Neural crest cell (in vitro differentiated cells): ENCODE results near the gene TRUB1. TPM values are rescaled to one million over a fixed set of nuclear protein-coding genes. Genes with fewer than 3 reads are reported as not detected.

ENCODE experiments used
- DNase-seq: peaks from one replicate; pipeline ENCODE4 v3.0.0; 2021; ENCODE audit warnings: low read depth, mixed read lengths, low spot score
- H3K27ac Mint-ChIP-seq: one replicate; pipeline ENCODE4 v1.8.0; 2021; ENCODE audit warnings: mild to moderate bottlenecking, mixed read lengths; ENCODE audit not compliant: unreplicated experiment
- H3K27me3 Mint-ChIP-seq: 2 replicates; pipeline ENCODE4 v1.8.0; 2021; ENCODE audit warnings: low read depth, mild to moderate bottlenecking, mixed read lengths
- H3K36me3 Mint-ChIP-seq: 2 replicates; pipeline ENCODE4 v1.8.0; 2021; ENCODE audit warnings: low read depth, mild to moderate bottlenecking, mixed read lengths
- H3K4me1 Mint-ChIP-seq: 2 replicates; pipeline ENCODE4 v1.8.0; 2021; ENCODE audit warnings: mixed read lengths
- H3K4me3 Mint-ChIP-seq: one replicate; pipeline ENCODE4 v1.8.0; 2021; ENCODE audit warnings: mild to moderate bottlenecking, mixed read lengths
- H3K9me3 Mint-ChIP-seq: 2 replicates; pipeline ENCODE4 v1.8.0; 2021; ENCODE audit warnings: mixed read lengths
- total RNA-seq: library from RNA; stranded (reverse); gene quantifications from 2 replicates; pipeline ENCODE4 v1.2.1, GENCODE V29; 2021
- TF ChIP-seq, protein P1 (sequence below): fragments of 200-600 bp; sonication (generic); conservative IDR thresholded peaks from 2 replicates; pipeline ENCODE4 v1.5.0; 2021; ENCODE audit warnings: antibody characterized with exemption, mild to moderate bottlenecking

Gene TRUB1
- total RNA-seq, 1 donor from 2014 or later = 17.5 TPM

DNA sequence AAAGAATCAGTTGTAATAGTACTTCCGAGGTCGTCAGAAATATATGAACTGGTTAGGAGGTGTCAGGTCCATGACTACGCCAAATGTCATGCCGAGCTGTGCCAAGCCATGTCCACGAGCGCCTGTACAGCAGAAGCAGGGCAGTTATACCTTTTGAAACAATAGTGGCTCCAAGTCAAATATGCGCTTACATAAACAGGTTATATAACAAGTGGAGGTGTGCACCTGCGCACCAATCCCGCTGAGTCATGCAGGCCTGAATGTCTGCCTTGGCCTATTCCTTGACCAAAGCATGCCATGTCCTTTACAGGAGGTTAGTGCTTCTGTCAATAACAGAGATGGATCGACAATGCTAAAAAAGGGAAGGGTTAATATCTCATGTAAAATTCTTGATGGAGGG is 21.3 kb upstream of the TRUB1 start:
- Mint-ChIP-seq H3K36me3 (no peaks in the 10 kb centered on the region), H3K27me3 (no peaks in the 10 kb centered on the region), H3K27ac (no peak overlapping the region), H3K4me1 (peaks cover 9% of the 10 kb centered on the region), H3K4me3 (no peak overlapping the region), H3K9me3 (no peaks in the 10 kb centered on the region)
- TF ChIP-seq, protein P1, sequence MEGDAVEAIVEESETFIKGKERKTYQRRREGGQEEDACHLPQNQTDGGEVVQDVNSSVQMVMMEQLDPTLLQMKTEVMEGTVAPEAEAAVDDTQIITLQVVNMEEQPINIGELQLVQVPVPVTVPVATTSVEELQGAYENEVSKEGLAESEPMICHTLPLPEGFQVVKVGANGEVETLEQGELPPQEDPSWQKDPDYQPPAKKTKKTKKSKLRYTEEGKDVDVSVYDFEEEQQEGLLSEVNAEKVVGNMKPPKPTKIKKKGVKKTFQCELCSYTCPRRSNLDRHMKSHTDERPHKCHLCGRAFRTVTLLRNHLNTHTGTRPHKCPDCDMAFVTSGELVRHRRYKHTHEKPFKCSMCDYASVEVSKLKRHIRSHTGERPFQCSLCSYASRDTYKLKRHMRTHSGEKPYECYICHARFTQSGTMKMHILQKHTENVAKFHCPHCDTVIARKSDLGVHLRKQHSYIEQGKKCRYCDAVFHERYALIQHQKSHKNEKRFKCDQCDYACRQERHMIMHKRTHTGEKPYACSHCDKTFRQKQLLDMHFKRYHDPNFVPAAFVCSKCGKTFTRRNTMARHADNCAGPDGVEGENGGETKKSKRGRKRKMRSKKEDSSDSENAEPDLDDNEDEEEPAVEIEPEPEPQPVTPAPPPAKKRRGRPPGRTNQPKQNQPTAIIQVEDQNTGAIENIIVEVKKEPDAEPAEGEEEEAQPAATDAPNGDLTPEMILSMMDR = no peak
- no peak for DNase-seq

DNA sequence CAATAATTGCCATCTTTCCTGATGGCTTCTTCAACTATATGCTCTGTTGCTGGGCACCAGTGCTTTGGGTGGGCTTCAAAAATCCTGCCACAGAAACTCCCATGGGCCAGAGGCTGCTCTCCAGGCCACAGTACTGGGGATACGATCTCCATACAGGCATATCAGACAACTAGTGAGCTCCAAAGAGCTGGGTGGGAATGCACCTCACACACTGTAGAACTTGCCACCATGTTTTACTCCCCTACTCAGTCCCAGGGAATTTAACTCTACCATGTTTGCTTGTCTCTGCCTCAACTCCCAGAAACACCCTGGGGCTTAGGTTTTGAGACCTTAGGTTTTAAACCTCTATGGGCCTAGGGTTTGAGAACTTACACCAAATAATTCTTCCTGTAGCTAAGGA is 20.5 kb upstream of the TRUB1 start:
- no peak overlapping the region for H3K4me3 Mint-ChIP-seq
- H3K36me3 Mint-ChIP-seq = no peaks in the 10 kb centered on the region
- TF ChIP-seq, protein P1 = no peak
- no peak for DNase-seq
- H3K27ac Mint-ChIP-seq = no peak overlapping the region
- H3K9me3 Mint-ChIP-seq = no peaks in the 10 kb centered on the region
- H3K27me3 Mint-ChIP-seq = no peaks in the 10 kb centered on the region
- peaks cover under 1% of the 10 kb centered on the region for H3K4me1 Mint-ChIP-seq

DNA sequence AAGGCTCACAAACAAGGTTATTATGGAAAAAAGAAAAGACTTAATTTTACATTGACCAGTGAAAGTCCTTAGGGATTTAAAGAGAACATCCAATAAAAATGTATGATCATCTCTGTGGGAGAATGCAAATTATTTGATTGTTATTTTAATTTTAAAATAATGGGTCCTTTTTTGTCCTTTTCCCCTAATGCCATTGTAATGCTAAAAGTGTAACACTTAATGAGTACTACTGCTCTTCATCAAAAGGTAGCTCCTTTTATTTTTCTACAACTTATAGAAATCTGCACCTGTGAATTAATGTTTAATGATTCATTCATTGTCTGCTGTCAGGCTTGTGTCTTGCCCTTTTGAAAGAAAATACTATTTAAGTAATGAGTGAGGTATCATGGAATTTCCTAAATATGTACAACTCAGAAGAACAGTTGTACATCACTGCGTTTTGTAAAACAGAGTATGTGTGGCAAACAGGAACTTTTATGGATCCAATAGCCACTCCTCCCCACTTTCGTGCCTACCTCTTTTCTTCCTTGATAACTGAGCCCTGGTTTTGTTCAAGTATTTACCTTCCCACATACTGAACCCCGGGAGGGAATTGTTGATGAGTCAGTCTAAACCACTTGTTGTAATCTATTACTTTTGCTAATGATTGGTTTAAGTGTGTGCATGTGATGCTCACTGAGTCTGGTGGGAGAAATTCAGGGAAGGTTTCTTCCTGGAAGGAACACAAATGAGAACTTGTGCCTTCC is 19.9 kb upstream of the TRUB1 start:
- Mint-ChIP-seq H3K9me3 (no peaks in the 10 kb centered on the region), H3K27ac (no peak overlapping the region), H3K4me3 (no peak overlapping the region), H3K36me3 (no peaks in the 10 kb centered on the region), H3K4me1 (no peaks in the 10 kb centered on the region), H3K27me3 (no peaks in the 10 kb centered on the region)
- TF ChIP-seq, protein P1 = no peak
- DNase-seq = no peak

DNA sequence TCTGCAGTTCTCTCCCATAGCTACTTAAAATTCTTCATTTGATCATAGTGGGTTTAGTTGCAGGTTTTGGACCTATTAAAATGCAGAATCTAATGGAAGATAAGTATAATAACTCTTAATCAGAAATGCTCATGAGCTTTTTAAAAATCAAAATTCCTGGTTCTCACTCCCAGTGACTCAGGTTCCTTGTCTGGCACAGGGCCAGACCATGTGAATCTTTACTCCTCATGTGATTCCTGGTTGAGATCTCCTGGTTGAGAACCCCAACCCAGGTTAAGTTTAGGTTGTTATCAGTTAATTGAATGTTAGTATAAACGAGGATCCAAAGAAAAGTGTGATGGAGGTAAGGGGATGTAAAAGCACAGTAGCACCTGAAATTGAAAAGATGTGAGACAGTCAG is 17.5 kb upstream of the TRUB1 start:
- peaks cover 2% of the 10 kb centered on the region for H3K4me1 Mint-ChIP-seq
- no peak overlapping the region for H3K4me3 Mint-ChIP-seq
- H3K27ac Mint-ChIP-seq = no peak overlapping the region
- TF ChIP-seq, protein P1 = no peak
- peaks cover 2% of the 10 kb centered on the region for H3K36me3 Mint-ChIP-seq
- no peaks in the 10 kb centered on the region for H3K27me3 Mint-ChIP-seq
- DNase-seq = no peak
- H3K9me3 Mint-ChIP-seq = peaks cover 2% of the 10 kb centered on the region

DNA sequence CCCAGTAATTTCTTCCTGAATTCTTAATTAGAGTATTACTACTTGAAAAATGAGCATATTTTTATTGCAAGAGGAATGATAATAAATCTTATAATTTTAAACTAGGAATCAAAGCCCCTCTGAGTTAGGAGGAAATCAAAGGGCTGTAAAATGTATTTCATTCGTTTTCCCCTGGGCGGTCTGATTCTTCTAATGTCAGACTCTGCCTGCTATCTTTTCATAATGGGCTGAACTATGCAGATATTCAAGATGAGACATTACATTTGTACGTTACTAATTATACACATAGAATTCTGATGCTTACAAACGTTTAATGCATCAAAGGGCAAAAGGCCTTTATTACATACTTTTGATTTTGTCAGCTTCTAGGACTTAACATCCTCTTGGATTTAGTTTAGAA is 16.0 kb upstream of the TRUB1 start:
- Mint-ChIP-seq H3K27me3 (no peaks in the 10 kb centered on the region), H3K4me1 (peaks cover 11% of the 10 kb centered on the region), H3K4me3 (no peak overlapping the region), H3K27ac (no peak overlapping the region), H3K36me3 (peaks cover 2% of the 10 kb centered on the region), H3K9me3 (peaks cover 2% of the 10 kb centered on the region)
- TF ChIP-seq, protein P1 = no peak
- DNase-seq = no peak
